IMR-90 (cell line): ENCODE measurements around the gene OPA3. TPM values are rescaled to one million over a fixed set of nuclear protein-coding genes. Genes with fewer than 3 reads are reported as not detected.
A peak's percentile ranks its signal among the peaks of the same experiment; 100 is the strongest.

ENCODE experiments used
- ATAC-seq: fragments of 200-7000 bp; cut with Tn5 transposase; 2 replicates; pipeline ENCODE4 v1.9.1; 2020; ENCODE audit warnings: low read depth, mild to moderate bottlenecking, moderate library complexity
- BruUV-seq: library from RNA; stranded (reverse); fragments of 400-500 nt; replicated peaks from 2 replicates; lab custom pipeline; 2021; lab: Mats Ljungman, UMichigan
- CTCF ChIA-PET: fragments of 300-600 bp; formaldehyde crosslinking; extraction: SDS; loops from one replicate; lab custom pipeline; 2021; ENCODE audit warnings: antibody characterized with exemption; lab: Yijun Ruan, JAX
- POLR2A ChIA-PET: fragments of 300-600 bp; sonication (Branson Sonifier 250); formaldehyde crosslinking; loops from one replicate; lab custom pipeline; 2022; ENCODE audit warnings: antibody characterized with exemption; ENCODE audit not compliant: unreplicated experiment; lab: Charles Lee
- DNase-seq: peaks from one replicate; pipeline ENCODE4 v3.0.0; 2013
- H2AFZ ChIP-seq: replicated peaks from 2 replicates; pipeline ENCODE3; 2013; ENCODE audit warnings: low read length, mild to moderate bottlenecking; ENCODE audit not compliant: poor library complexity
- H2AK5ac ChIP-seq: 2 replicates; pipeline ENCODE4 v1.6.1; 2013; ENCODE audit warnings: low read depth, low read length, inconsistent platforms
- H2AK9ac ChIP-seq: replicated peaks from 2 replicates; pipeline ENCODE3; 2013; ENCODE audit warnings: mild to moderate bottlenecking, low read depth, low read length, moderate library complexity; ENCODE audit not compliant: poor library complexity
- H2BK120ac ChIP-seq: 2 replicates; pipeline ENCODE4 v1.6.1; 2013; ENCODE audit warnings: low read depth, low read length, inconsistent platforms
- H2BK15ac ChIP-seq: 3 replicates; pipeline ENCODE4 v1.6.1; 2013; ENCODE audit warnings: low read depth, low read length, inconsistent platforms
- H2BK20ac ChIP-seq: 2 replicates; pipeline ENCODE4 v1.6.1; 2013; ENCODE audit warnings: low read depth, mild to moderate bottlenecking, inconsistent platforms, low read length, moderate library complexity
- H2BK5ac ChIP-seq: 2 replicates; pipeline ENCODE4 v1.6.1; 2013; ENCODE audit warnings: mild to moderate bottlenecking, low read depth, low read length, inconsistent platforms; ENCODE audit not compliant: poor library complexity, severe bottlenecking
- H3K14ac ChIP-seq: replicated peaks from 2 replicates; pipeline ENCODE4 v1.6.1; 2013; ENCODE audit warnings: low read depth, low read length, inconsistent platforms
- H3K18ac ChIP-seq: 2 replicates; pipeline ENCODE4 v1.6.1; 2013; ENCODE audit warnings: low read depth, low read length, control low read depth
- H3K23ac ChIP-seq: 2 replicates; pipeline ENCODE4 v1.6.1; 2013; ENCODE audit warnings: low read depth, low read length, inconsistent platforms
- H3K27ac ChIP-seq: 2 replicates; pipeline ENCODE4 v1.5.1; 2013; ENCODE audit warnings: mild to moderate bottlenecking, control low read depth, low read length; ENCODE audit not compliant: insufficient read depth
- H3K27me3 ChIP-seq: 2 replicates; pipeline ENCODE4 v1.6.1; 2013; ENCODE audit warnings: low read length; ENCODE audit not compliant: control insufficient read depth, insufficient read depth
- H3K36me3 ChIP-seq: 2 replicates; pipeline ENCODE4 v1.6.1; 2013; ENCODE audit warnings: low read length, mixed read lengths; ENCODE audit not compliant: control insufficient read depth, insufficient read depth
- H3K4ac ChIP-seq: 2 replicates; pipeline ENCODE4 v1.6.1; 2013; ENCODE audit warnings: low read depth, low read length, inconsistent platforms
- H3K4me1 ChIP-seq: 2 replicates; pipeline ENCODE4 v1.6.1; 2013; ENCODE audit warnings: low read length, mixed read lengths; ENCODE audit not compliant: control insufficient read depth, insufficient read depth
- H3K4me2 ChIP-seq: 2 replicates; pipeline ENCODE4 v1.6.1; 2013; ENCODE audit warnings: low read depth, mild to moderate bottlenecking, control low read depth, low read length, moderate library complexity
- H3K4me3 ChIP-seq: 2 replicates; pipeline ENCODE4 v1.5.1; 2013; ENCODE audit warnings: low read depth, mild to moderate bottlenecking, control low read depth, low read length, moderate library complexity; ENCODE audit not compliant: insufficient read depth
- H3K56ac ChIP-seq: 2 replicates; pipeline ENCODE4 v1.6.1; 2013; ENCODE audit warnings: low read length, inconsistent platforms; ENCODE audit not compliant: insufficient read depth; ENCODE audit errors: extremely low read depth
- H3K79me1 ChIP-seq, 2 experiments: 2 replicates each; pipeline ENCODE4 v1.6.1; 2013; ENCODE audit warnings: low read length in 2 of 2, inconsistent platforms in 1 of 2, low read depth in 1 of 2
- H3K9ac ChIP-seq: 2 replicates; pipeline ENCODE4 v1.6.1; 2013; ENCODE audit warnings: low read depth, low read length, control low read depth
- H3K9me1 ChIP-seq: 2 replicates; pipeline ENCODE4 v1.6.1; 2013; ENCODE audit warnings: low read length, inconsistent platforms; ENCODE audit not compliant: insufficient read depth
- H3K9me3 ChIP-seq: 2 replicates; pipeline ENCODE4 v1.6.1; 2013; ENCODE audit warnings: low read length; ENCODE audit not compliant: control insufficient read depth, insufficient read depth
- H4K20me1 ChIP-seq: 2 replicates; pipeline ENCODE4 v1.6.1; 2013; ENCODE audit warnings: low read length, inconsistent platforms; ENCODE audit not compliant: insufficient read depth
- H4K5ac ChIP-seq: 2 replicates; pipeline ENCODE4 v1.6.1; 2013; ENCODE audit warnings: mild to moderate bottlenecking, low read depth, low read length, control low read depth
- H4K8ac ChIP-seq, 2 experiments: 2 replicates each; pipeline ENCODE4 v1.6.1; 2013; ENCODE audit warnings: low read depth in 2 of 2, low read length in 2 of 2, control low read depth in 1 of 2, inconsistent platforms in 1 of 2
- H4K91ac ChIP-seq: 2 replicates; pipeline ENCODE4 v1.6.1; 2013; ENCODE audit warnings: low read depth, low read length, inconsistent platforms; ENCODE audit not compliant: insufficient read depth
- CEBPB ChIP-seq: IDR thresholded peaks from 2 replicates; pipeline ENCODE4 v1.6.1; 2012; ENCODE audit warnings: low read depth, low read length, improper control_type of control experiment
- CTCF ChIP-seq: conservative IDR thresholded peaks from 2 replicates; pipeline ENCODE4 v1.5.1; 2012; ENCODE audit warnings: mild to moderate bottlenecking, low read depth, low read length, improper control_type of control experiment
- ELK1 ChIP-seq: fragments of 150-350 bp; IDR thresholded peaks from 2 replicates; pipeline ENCODE4 v1.6.1; 2016; ENCODE audit warnings: low read depth, mild to moderate bottlenecking, low read length, moderate library complexity, borderline replicate concordance
- FOS ChIP-seq: fragments of 150-350 bp; IDR thresholded peaks from 2 replicates; pipeline ENCODE4 v1.6.1; 2016; ENCODE audit warnings: low read depth, low read length
- MXI1 ChIP-seq: IDR thresholded peaks from 2 replicates; pipeline ENCODE4 v1.6.1; 2012; ENCODE audit warnings: low read depth, mild to moderate bottlenecking, low read length, moderate library complexity, borderline replicate concordance
- NFE2L2 ChIP-seq: fragments of 150-350 bp; IDR thresholded peaks from 2 replicates; pipeline ENCODE4 v1.6.1; 2016; ENCODE audit warnings: low read depth, mild to moderate bottlenecking, low read length
- WGBS, 2 experiments: methylation state at CpG; one replicate each; pipeline versions ENCODE4 v1.1.5 to v1.1.7; 2013; ENCODE audit warnings: missing lambda C conversion rate in 2 of 2; ENCODE audit not compliant: insufficient read length in 1 of 2; ENCODE audit errors: extremely low coverage in 2 of 2; 5-methylcytosine and 5-hydroxymethylcytosine counted together
- dilution Hi-C: fragments of 300-500 bp; cut with HindIII; formaldehyde crosslinking; loops from one replicate; pipeline ENCODE4 v1.14.3; 2018; ENCODE audit warnings: low sequenced_read_pairs; ENCODE audit not compliant: unreplicated experiment
- in situ Hi-C: fragments of 300-500 bp; cut with MboI; formaldehyde crosslinking; loops from 3 replicates; pipeline ENCODE4 v1.14.3; 2019; ENCODE audit warnings: low sequenced_read_pairs, inconsistent platforms, mixed read lengths
- intact Hi-C: fragments of 100-400 bp; cut with micrococcal nuclease; formaldehyde crosslinking; loops from 2 replicates; pipeline ENCODE4 v1.10.0; 2022
- polyA plus RNA-seq, 3 experiments: library from polyadenylated mRNA; depleted of rRNA; stranded (reverse); fragments of >200 nt; gene quantifications; 2 replicates each; pipeline ENCODE4 v1.2.3, GENCODE V29; 2012; ENCODE audit warnings: low replicate concordance in 1 of 3
- total RNA-seq: library from RNA; depleted of rRNA; stranded (reverse); fragments of >200 nt; gene quantifications from 2 replicates; pipeline ENCODE4 v1.2.3, GENCODE V29; 2012

Gene OPA3
- total and polyA plus RNA-seq, 2 of the 4 experiments (the other 2 are of a cell fraction), result 5.2 to 9.6 TPM

- no peak overlapping the region for H3K9ac ChIP-seq
Observed at GRCh38 chr19:45613926-45614725, 29.5 kb upstream of the OPA3 start.

More at GRCh38 chr19:45613926-45614725, 29.5 kb upstream of the OPA3 start:
- in situ Hi-C loops, result no loop called here
- dilution Hi-C loops, result no loop called here
- intact Hi-C loops, result no loop called here
- Histone ChIP-seq H4K20me1 (peaks cover 3% of the 10 kb centered on the region; the same call in 1 of the 2 replicates), H3K4me3 (no peak overlapping the region), H2AFZ (peak overlapping the region; percentile 87), H3K56ac (no peak overlapping the region), H4K5ac (no peak overlapping the region), H3K18ac (no peak overlapping the region), H2BK120ac (peak overlapping the region; percentile 31), H3K9me3 (no peaks in the 10 kb centered on the region), H2BK5ac (peak overlapping the region; percentile 60), H2AK5ac (peak overlapping the region; percentile 92), H3K4me2 (peak overlapping the region; percentile 30; the same call in 1 of the 2 replicates), H3K79me1 (peaks cover 0 to 12% of the 10 kb centered on the region in 2 experiments; a peak in 1 of 4 replicates), H3K4me1 (peaks cover 8% of the 10 kb centered on the region), H3K9me1 (peaks cover 9% of the 10 kb centered on the region; the same call in 1 of the 2 replicates), H2AK9ac (peak overlapping the region; percentile 89), H3K27ac (no peak overlapping the region; the same call in 1 of the 2 replicates), H4K8ac (peak overlapping the region in 1 of 2 experiments; percentile 59; a peak in 2 of 4 replicates), H3K23ac (peak overlapping the region; percentile 33; the same call in 1 of the 2 replicates), H3K4ac (peak overlapping the region; percentile 81), H3K27me3 (no peaks in the 10 kb centered on the region), H3K36me3 (peaks cover 41% of the 10 kb centered on the region), H2BK15ac (peak overlapping the region; percentile 11; the same call in 1 of the 3 replicates), H2BK20ac (0 out of 2 replicates have a peak overlapping the region, but pooled peaks have one; percentile 31), H4K91ac (peak overlapping the region; percentile 42; the same call in 1 of the 2 replicates), H3K14ac (peak overlapping the region; percentile 49; the same call in 1 of the 2 replicates)
- TF ChIP-seq MXI1 (peak; percentile 56; the same call in 1 of the 2 replicates), NFE2L2 (no peak), CTCF (no peak), ELK1 (no peak), FOS (peak; percentile 49; the same call in 1 of the 2 replicates), CEBPB (peak; percentile 70)
- CTCF ChIA-PET, result interaction anchor here (0.6 to 1.7 kb wide), 2 partner anchors 27 to 75 kb away, joined by 3 to 8 read pairs; no protein-coding TSS in a partner anchor
- 93% methylated on average over 3 of the region's 10 CpGs; no CpG with 5 or more reads in 1 of the 2 experiments for WGBS, 2 experiments
- BruUV-seq, result no TSS peak
- DNase-seq, result peak; percentile 93
- POLR2A ChIA-PET, result no interaction called here
- peak; percentile 91 for ATAC-seq
